ENCODE results near the gene FGF14.

Gene FGF14

DNA sequence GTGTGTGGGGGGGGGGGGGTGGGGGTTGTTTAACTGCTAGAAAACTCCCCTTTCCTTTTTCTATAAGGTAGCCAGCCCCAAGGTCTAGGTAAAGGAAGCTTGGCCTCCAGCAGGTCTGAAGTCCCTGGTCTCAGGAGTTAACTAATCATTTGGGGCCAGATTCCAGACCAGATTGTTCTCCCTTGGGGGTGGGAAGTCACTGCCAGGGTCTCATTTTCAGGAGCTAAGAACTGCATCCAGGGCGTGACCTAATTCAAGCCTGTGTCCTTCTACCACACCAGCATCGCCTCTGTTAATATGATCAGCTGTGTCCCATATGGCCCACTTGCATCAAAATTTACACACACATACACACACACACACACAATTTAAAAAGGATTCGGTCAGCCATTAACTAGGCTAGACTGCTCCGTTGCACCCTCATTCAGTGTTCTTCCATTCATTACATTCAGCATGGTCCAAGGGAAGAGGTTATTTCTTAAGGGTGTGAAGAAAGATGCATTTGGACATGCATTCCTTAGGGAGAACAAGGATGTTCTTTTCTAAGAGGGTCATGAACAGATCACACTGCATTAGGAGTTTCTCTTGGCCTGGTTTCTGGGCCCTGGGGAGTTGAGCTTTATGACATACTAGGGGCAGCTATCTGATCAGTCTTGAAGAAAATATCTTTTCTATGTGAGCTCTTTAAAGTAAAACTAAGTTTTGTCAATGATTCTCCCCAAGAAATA is 91.0 kb downstream of the FGF14 start:
- Histone ChIP-seq H3K9ac (ENCODE audit: low read length) (no peak overlapping the region), H3K36me3 (replicated peaks; ENCODE audit: low read depth, low read length) (no peaks in the 10 kb centered on the region), H3K4me3 (ENCODE audit: low read length) (no peak overlapping the region), H3K9me3 (ENCODE audit: insufficient read depth, low read length) (no peaks in the 10 kb centered on the region), H2AFZ (ENCODE audit: low read depth, low read length) (no peak overlapping the region), H4K20me1 (ENCODE audit: insufficient read depth, low read length) (no peaks in the 10 kb centered on the region), H3K27ac (ENCODE audit: low read length) (no peak overlapping the region), H3K4me2 (ENCODE audit: low read length) (no peak overlapping the region), H3K79me2 (ENCODE audit: low read length) (no peaks in the 10 kb centered on the region), H3K27me3 (ENCODE audit: low read depth, low read length) (peaks cover 17% of the 10 kb centered on the region), H3K4me1 (ENCODE audit: low read length) (no peaks in the 10 kb centered on the region)
- no peak for TF ChIP-seq CTCF (IDR thresholded peaks at IDR 0.05; ENCODE audit: low read depth, low read length)
- no peak for TF ChIP-seq EZH2phosphoT487 (IDR thresholded peaks at IDR 0.05; ENCODE audit: low read depth)

DNA sequence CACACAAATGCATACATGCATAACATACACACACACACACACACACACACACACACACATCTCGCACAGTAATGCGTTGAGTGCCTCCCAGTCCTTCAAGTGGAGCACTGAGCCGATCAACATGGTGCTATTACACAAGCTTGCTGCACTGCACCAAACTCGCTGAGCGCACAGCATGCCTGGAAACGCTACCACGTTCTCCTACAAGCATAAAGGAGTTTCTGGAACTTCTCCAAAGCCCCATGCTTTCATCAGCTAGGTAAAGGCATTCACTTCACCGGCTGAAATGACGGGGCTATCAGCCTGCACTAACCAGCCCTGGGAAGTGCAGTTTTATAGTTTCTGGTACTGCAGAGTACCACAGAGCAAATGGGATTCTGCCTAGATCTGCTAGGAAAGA is 92.7 kb downstream of the FGF14 start:
- H3K4me3 ChIP-seq (ENCODE audit: low read length) = no peak overlapping the region

DNA sequence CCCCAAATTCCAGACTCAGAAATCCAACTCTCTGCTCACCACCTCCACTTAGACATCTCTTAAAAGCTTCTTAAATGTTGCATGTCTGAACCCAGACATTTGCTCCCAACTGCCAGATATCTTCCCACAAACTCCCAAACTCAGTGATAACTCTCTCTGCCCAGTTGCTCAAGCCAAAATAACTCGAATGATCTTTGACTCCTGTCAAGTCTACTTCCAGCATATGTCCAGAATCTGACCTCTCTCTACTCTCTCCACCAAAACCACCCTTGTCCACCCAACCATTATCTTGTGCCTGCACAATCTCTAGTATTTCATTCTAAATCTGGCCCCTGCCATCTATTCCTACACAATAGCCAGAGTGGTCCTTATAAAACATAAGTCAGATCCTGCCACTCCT is 99.3 kb downstream of the FGF14 start:
- Histone ChIP-seq H2AFZ (ENCODE audit: low read depth, low read length) (no peak overlapping the region), H3K27me3 (ENCODE audit: low read depth, low read length) (no peaks in the 10 kb centered on the region)
- no peak for TF ChIP-seq CTCF (IDR thresholded peaks at IDR 0.05; ENCODE audit: low read depth, low read length)
- TF ChIP-seq EZH2phosphoT487 (IDR thresholded peaks at IDR 0.05; ENCODE audit: low read depth) = no peak

More for the DNA sequence above, 92.7 kb downstream of the FGF14 start:
- Histone ChIP-seq H4K20me1 (ENCODE audit: insufficient read depth, low read length) (no peaks in the 10 kb centered on the region), H3K27ac (ENCODE audit: low read length) (no peak overlapping the region), H3K4me2 (ENCODE audit: low read length) (no peak overlapping the region), H3K27me3 (ENCODE audit: low read depth, low read length) (peaks cover 17% of the 10 kb centered on the region), H3K79me2 (ENCODE audit: low read length) (no peaks in the 10 kb centered on the region), H3K9me3 (ENCODE audit: insufficient read depth, low read length) (no peaks in the 10 kb centered on the region), H2AFZ (ENCODE audit: low read depth, low read length) (no peak overlapping the region), H3K36me3 (replicated peaks; ENCODE audit: low read depth, low read length) (no peaks in the 10 kb centered on the region), H3K4me1 (ENCODE audit: low read length) (no peaks in the 10 kb centered on the region), H3K9ac (ENCODE audit: low read length) (no peak overlapping the region)
- TF ChIP-seq EZH2phosphoT487 (IDR thresholded peaks at IDR 0.05; ENCODE audit: low read depth) = no peak
- no peak for TF ChIP-seq CTCF (IDR thresholded peaks at IDR 0.05; ENCODE audit: low read depth, low read length)

GRCh38 chr13:102300379-102300778 is 101.5 kb downstream of the FGF14 start:
- no peaks in the 10 kb centered on the region for H3K36me3 ChIP-seq (replicated peaks; ENCODE audit: low read depth, low read length)
- no peak overlapping the region for H3K4me2 ChIP-seq (ENCODE audit: low read length)
- no peak overlapping the region for H3K27ac ChIP-seq (ENCODE audit: low read length)
- no peaks in the 10 kb centered on the region for H3K9me3 ChIP-seq (ENCODE audit: insufficient read depth, low read length)
- H3K79me2 ChIP-seq (ENCODE audit: low read length) = no peaks in the 10 kb centered on the region
- no peaks in the 10 kb centered on the region for H3K27me3 ChIP-seq (ENCODE audit: low read depth, low read length)
- no peak overlapping the region for H2AFZ ChIP-seq (ENCODE audit: low read depth, low read length)
- H4K20me1 ChIP-seq (ENCODE audit: insufficient read depth, low read length) = no peaks in the 10 kb centered on the region
- TF ChIP-seq EZH2phosphoT487 (IDR thresholded peaks at IDR 0.05; ENCODE audit: low read depth) = no peak
- no peak for TF ChIP-seq CTCF (IDR thresholded peaks at IDR 0.05; ENCODE audit: low read depth, low read length)
- no peak overlapping the region for H3K4me3 ChIP-seq (ENCODE audit: low read length)
- peaks cover 6% of the 10 kb centered on the region; the same call in 1 of the 2 replicates for H3K4me1 ChIP-seq (ENCODE audit: low read length)
- no peak overlapping the region for H3K9ac ChIP-seq (ENCODE audit: low read length)

More for the DNA sequence above, 99.3 kb downstream of the FGF14 start:
- Histone ChIP-seq H3K36me3 (replicated peaks; ENCODE audit: low read depth, low read length) (no peaks in the 10 kb centered on the region), H3K9ac (ENCODE audit: low read length) (no peak overlapping the region), H3K79me2 (ENCODE audit: low read length) (no peaks in the 10 kb centered on the region), H4K20me1 (ENCODE audit: insufficient read depth, low read length) (no peaks in the 10 kb centered on the region), H3K9me3 (ENCODE audit: insufficient read depth, low read length) (no peaks in the 10 kb centered on the region), H3K4me1 (ENCODE audit: low read length) (peaks cover 6% of the 10 kb centered on the region; the same call in 1 of the 2 replicates), H3K4me2 (ENCODE audit: low read length) (no peak overlapping the region), H3K27ac (ENCODE audit: low read length) (no peak overlapping the region), H3K4me3 (ENCODE audit: low read length) (no peak overlapping the region)
